GM18505 (cell line): ENCODE data around the gene GRIA1.

Source experiments
- ATAC-seq: cut with Tn5 transposase; IDR thresholded peaks from one replicate; pipeline ENCODE4 v1.9.1; 2021; ENCODE audit not compliant: unreplicated experiment
- POLR2A ChIP-seq: IDR thresholded peaks from 4 replicates; pipeline ENCODE4 v1.6.1; 2011; ENCODE audit warnings: borderline replicate concordance; ENCODE audit not compliant: insufficient read depth, insufficient read length; ENCODE audit errors: extremely low read depth

Gene GRIA1

DNA sequence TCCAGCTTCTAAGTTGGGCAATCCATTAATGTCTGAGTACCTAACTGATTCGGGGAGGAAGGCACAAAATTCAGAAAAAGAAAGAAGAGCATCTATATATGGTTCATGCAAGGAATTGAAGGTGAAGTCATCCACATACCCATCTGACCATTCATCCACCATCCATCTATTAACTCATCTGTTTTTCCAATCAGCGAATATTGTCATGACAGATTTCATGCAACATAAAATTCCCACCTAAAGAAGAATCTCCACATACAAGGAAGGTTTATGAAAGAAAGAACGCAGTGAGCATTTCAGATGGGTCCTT lies 164.7 kb downstream of the GRIA1 start:
- no peak for TF ChIP-seq POLR2A
- no peak for ATAC-seq

DNA sequence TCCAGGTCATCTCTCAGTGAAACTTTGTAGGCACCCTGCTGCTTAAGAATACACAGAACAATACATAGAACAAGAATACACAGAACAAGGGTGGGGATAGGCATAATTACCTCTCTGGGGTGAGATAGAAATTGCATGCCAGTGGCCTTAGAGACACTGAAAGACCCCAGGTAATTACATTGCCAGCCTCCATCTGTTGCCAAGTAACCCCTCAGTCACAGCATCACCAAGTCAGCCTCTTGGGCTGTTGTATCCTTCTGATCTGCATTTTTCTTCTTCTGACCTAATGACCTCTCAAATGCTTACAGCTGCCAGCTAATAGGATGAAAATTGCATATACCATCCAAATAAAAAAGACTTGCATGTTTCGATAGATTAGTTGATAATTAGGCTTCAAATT lies 167.7 kb downstream of the GRIA1 start:
- no peak for ATAC-seq

GRCh38 chr5:153658606-153659005 lies 168.1 kb downstream of the GRIA1 start:
- TF ChIP-seq POLR2A = no peak

More for the DNA sequence above, 167.7 kb downstream of the GRIA1 start:
- no peak for TF ChIP-seq POLR2A

GRCh38 chr5:153659039-153659736 lies 168.7 kb downstream of the GRIA1 start:
- TF ChIP-seq POLR2A = no peak
- no peak for ATAC-seq

More at GRCh38 chr5:153658606-153659005, 168.1 kb downstream of the GRIA1 start:
- ATAC-seq = no peak

DNA sequence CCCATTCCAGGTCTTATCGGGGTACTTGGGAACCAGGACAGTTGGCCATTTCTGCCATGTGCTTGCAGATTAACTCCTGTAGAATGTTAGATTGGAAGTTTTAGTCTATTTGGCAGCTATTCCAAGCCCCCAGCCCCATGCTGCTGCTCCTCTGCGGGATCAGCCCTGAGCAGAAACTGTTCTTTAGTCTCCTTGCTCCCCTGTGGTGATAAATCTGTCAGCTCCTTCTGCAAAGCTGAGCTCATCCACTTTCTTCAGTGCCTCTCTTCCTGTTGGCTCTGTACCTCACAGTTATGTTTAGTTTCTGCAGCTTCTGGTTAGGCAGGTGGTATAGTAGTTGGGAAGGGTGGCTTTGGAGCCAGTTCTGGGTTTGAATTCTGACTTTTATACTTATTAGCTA lies 170.4 kb downstream of the GRIA1 start:
- no peak for TF ChIP-seq POLR2A

GRCh38 chr5:153661897-153662296 lies 171.4 kb downstream of the GRIA1 start:
- no peak for ATAC-seq
- no peak for TF ChIP-seq POLR2A

More for the DNA sequence above, 170.4 kb downstream of the GRIA1 start:
- no peak for ATAC-seq

- no peak for TF ChIP-seq POLR2A
- ATAC-seq = no peak
Measured at GRCh38 chr5:153670101-153670500, 179.6 kb downstream of the GRIA1 start.

DNA sequence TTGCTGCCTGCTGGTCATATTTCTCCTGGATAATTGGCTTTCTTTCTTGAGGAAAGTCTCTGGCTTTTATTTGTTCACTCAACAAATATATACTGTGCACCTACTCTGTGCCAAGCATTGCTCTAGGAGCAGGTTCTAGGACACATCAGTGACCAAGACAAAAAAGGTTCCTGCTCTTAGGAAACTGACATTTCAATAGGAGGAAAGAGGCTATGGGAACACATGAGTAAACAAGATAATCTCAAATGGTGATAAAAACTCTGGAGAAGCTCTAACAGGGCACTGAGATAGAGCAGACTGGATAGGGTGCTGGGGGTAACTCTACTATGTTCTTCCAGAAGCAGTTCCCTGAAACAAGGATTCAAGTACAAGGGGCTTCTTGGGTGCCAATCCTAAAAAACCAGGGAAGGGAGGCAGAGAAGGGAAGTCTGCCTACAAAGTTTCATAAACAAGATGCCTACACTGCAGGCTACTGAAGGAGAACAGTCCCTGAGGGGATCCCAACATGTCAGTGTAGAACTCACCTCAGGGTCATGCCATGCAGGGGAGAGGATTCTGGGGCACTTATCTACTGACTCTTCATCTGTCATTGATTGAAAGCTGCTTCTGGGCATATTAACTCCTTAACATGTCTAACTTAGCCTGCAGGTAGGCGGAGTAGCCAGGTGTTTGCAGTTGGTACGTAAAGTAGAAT lies 181.3 kb downstream of the GRIA1 start:
- ATAC-seq = no peak
- no peak for TF ChIP-seq POLR2A

GRCh38 chr5:153672347-153673090 lies 182.0 kb downstream of the GRIA1 start:
- no peak for TF ChIP-seq POLR2A
- ATAC-seq = no peak

- no peak for ATAC-seq
- no peak for TF ChIP-seq POLR2A
Measured at GRCh38 chr5:153674356-153674755, 183.9 kb downstream of the GRIA1 start.

DNA sequence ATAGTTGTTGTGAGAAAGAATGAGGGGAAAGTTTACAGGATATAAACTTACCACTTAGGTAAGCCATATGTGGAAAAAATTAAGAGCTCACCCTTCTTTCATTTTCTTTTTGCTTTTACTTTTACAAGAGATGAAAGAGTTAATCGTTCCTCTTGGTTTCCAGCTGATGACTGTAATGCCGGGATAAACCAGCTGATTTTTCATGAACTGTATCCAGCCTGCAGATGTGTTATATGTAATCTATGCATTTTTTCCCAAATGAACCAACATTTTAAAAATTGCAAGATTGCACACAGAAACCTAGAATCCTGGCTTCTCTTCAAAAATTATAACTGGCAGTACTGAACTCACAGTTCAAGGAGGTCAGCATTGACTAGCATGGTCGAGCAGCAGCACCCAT lies 185.9 kb downstream of the GRIA1 start:
- ATAC-seq = no peak
- no peak for TF ChIP-seq POLR2A

- ATAC-seq = no peak
- no peak for TF ChIP-seq POLR2A
Measured at GRCh38 chr5:153676821-153677220, 186.4 kb downstream of the GRIA1 start.

- TF ChIP-seq POLR2A = no peak
- ATAC-seq = no peak
Measured at GRCh38 chr5:153678617-153679329, 188.3 kb downstream of the GRIA1 start.
